Activated CD8-positive, alpha-beta memory T cell treated with anti-CD3 and anti-CD28 coated beads, Interleukin-2, amount 50 U/mL, for 4 hours (primary cell): ENCODE measurements around the gene RNF135.
A peak's percentile ranks its signal among the peaks of the same experiment; 100 is the strongest.
"Not testable (repeated sequence)": the region's sequence is repeated elsewhere in the genome, so short reads cannot be mapped to it uniquely, and the experiment has no call there.

Experiments used
- DNase-seq: peaks from one replicate; pipeline ENCODE4 v3.0.0-alpha.2; 2020

The RNF135 gene

GRCh38 chr17:31004160-31004559, 33.3 kb downstream of the RNF135 start:
- no peak for DNase-seq

- no peak for DNase-seq
Measured at GRCh38 chr17:31007695-31008373, 37.0 kb downstream of the RNF135 start.

GRCh38 chr17:31008374-31009041, 37.7 kb downstream of the RNF135 start:
- DNase-seq: peak; percentile 52

GRCh38 chr17:31009042-31009702, 38.3 kb downstream of the RNF135 start:
- peak; percentile 18 for DNase-seq

GRCh38 chr17:31010014-31010413, 39.2 kb downstream of the RNF135 start:
- DNase-seq: not testable (repeated sequence)

- no peak for DNase-seq
Measured at GRCh38 chr17:31013844-31014243, 43.0 kb downstream of the RNF135 start.

- DNase-seq: no peak
Measured at GRCh38 chr17:31015639-31016038, 44.8 kb downstream of the RNF135 start.

GRCh38 chr17:31019004-31019403, 48.2 kb downstream of the RNF135 start:
- no peak for DNase-seq

GRCh38 chr17:31023171-31023570, 52.3 kb downstream of the RNF135 start:
- DNase-seq: not testable (repeated sequence)

- DNase-seq: no peak
Measured at GRCh38 chr17:31031841-31032240, 61.0 kb downstream of the RNF135 start.

GRCh38 chr17:31035611-31036010, 64.8 kb downstream of the RNF135 start:
- not testable (repeated sequence) for DNase-seq

- DNase-seq: not testable (repeated sequence)
Measured at GRCh38 chr17:31040837-31041236, 70.0 kb downstream of the RNF135 start.

- DNase-seq: not testable (repeated sequence)
Measured at GRCh38 chr17:31042378-31042777, 71.5 kb downstream of the RNF135 start.

GRCh38 chr17:31046856-31047425, 76.1 kb downstream of the RNF135 start:
- DNase-seq: not testable (repeated sequence)

GRCh38 chr17:31048142-31048541, 77.3 kb downstream of the RNF135 start:
- DNase-seq: no peak

GRCh38 chr17:31048780-31049179, 77.9 kb downstream of the RNF135 start:
- no peak for DNase-seq
